Testis (tissue), 2 donors: ENCODE results near the gene GPR151.

ENCODE experiments used
- POLR2A ChIP-seq: fragments of 450-650 bp; IDR thresholded peaks from one replicate; pipeline ENCODE4 v1.6.1; 2017; ENCODE audit warnings: antibody characterized with exemption, mild to moderate bottlenecking, moderate library complexity
- TF ChIP-seq, protein P1 (sequence below), 3 experiments: fragments of 450-650 bp in 2 of 3; fragments of 200-600 bp in 1 of 3; sonication (generic) in 1 of 3; IDR thresholded peaks; one replicate each; pipeline ENCODE4 v1.5.1; 2016 to 2019; ENCODE audit warnings: antibody characterized with exemption in 3 of 3, mild to moderate bottlenecking in 2 of 3, moderate library complexity in 1 of 3

GRCh38 chr5:146538432-146538831, 22.4 kb upstream of the GPR151 start:
- TF ChIP-seq, protein P1, sequence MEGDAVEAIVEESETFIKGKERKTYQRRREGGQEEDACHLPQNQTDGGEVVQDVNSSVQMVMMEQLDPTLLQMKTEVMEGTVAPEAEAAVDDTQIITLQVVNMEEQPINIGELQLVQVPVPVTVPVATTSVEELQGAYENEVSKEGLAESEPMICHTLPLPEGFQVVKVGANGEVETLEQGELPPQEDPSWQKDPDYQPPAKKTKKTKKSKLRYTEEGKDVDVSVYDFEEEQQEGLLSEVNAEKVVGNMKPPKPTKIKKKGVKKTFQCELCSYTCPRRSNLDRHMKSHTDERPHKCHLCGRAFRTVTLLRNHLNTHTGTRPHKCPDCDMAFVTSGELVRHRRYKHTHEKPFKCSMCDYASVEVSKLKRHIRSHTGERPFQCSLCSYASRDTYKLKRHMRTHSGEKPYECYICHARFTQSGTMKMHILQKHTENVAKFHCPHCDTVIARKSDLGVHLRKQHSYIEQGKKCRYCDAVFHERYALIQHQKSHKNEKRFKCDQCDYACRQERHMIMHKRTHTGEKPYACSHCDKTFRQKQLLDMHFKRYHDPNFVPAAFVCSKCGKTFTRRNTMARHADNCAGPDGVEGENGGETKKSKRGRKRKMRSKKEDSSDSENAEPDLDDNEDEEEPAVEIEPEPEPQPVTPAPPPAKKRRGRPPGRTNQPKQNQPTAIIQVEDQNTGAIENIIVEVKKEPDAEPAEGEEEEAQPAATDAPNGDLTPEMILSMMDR (IDR thresholded peaks at IDR 0.05), result no peak
- no peak for TF ChIP-seq POLR2A
